GM12875 (cell line): ENCODE measurements around the gene OR1L8.

Source experiments
- H3K4me3 ChIP-seq: one replicate; pipeline ENCODE4 v1.5.1; 2011; ENCODE audit warnings: low read depth, low read length, control low read depth
- CTCF ChIP-seq: IDR thresholded peaks from 2 replicates; pipeline ENCODE4 v1.5.1; 2011; ENCODE audit warnings: low read depth, mild to moderate bottlenecking, control low read depth, inconsistent platforms, low read length, moderate library complexity, borderline replicate concordance; ENCODE audit not compliant: insufficient read depth

The OR1L8 gene

GRCh38 chr9:122579874-122580273 is 3.3 kb downstream of the OR1L8 start:
- TF ChIP-seq CTCF = no peak
- no peak overlapping the region for H3K4me3 ChIP-seq

DNA sequence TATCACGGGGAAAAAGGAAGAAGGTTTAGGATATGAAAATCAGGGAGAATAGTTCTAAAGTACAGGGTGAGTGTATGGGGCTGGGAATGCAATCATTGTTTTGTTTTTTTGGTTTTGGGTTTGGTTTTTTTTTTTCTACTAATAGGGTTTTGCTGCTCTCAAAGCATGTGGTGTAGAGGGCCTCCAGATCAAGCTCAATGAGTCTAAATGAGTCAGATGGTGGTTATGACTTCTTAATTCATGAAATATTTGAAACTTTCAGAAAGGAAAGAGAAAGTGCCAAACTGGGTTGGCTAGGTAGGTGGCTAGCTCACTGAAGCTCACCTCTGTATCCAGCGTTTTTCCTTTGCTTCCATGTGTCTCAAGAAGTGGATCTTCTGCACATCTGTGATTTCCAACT is 10.7 kb downstream of the OR1L8 start:
- no peak overlapping the region for H3K4me3 ChIP-seq

DNA sequence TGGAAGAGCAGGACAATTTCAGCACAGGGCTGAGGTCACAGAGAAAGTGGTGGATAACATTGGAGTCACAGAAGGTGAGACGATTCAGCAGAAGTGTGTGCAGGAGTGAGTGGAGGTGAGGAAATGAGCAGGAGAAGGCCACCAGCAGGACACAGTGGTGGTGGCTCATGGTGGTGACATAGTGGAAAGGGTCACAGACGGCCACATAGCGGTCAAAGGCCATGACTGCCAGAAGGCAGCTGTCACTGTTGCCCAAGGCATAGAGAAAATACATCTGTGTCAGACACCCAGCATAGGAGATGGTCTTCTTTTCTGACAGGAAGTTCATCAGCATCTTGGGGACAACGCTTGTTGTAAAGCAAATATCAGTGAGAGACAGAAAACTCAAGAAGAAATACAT is 15.3 kb downstream of the OR1L8 start:
- no peak for TF ChIP-seq CTCF
- H3K4me3 ChIP-seq = no peak overlapping the region

More for the DNA sequence above, 10.7 kb downstream of the OR1L8 start:
- no peak for TF ChIP-seq CTCF

DNA sequence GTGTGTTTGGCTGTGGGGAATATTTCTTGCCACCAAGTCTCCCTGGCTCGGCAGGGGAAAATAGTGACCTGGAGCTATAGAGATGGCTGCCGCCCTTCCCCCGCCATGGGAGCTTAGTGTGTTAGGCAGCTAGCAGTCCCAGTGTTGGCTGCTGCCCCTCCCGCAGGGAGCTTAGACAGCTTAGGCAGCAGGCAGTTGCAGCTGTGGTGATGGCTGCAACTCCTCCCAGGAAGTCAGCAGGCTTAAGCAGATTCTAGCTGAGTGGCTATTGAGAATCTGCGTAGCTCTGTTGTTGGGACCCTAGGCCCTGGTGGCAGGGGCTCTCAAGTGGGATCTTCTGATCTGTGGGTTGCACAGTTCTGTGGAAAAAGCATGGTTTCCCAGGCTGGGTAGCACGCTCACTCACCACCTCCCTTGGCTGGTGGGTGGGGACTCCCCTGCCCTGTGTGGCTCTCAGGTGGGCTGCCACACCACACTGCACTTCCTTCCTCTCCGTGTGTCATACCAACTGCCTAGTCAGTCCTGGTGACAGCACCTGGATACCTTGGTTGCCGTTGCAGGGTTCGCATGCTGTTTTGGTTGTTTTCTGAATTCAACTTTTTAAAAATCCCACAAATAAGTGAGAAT is 20.9 kb downstream of the OR1L8 start:
- no peak overlapping the region for H3K4me3 ChIP-seq
- TF ChIP-seq CTCF = no peak

GRCh38 chr9:122561446-122561845 is 21.7 kb downstream of the OR1L8 start:
- no peak for TF ChIP-seq CTCF
- no peak overlapping the region for H3K4me3 ChIP-seq

- TF ChIP-seq CTCF = no peak
- H3K4me3 ChIP-seq = no peak within 1 kb of the TSS
Observed at GRCh38 chr9:122552812-122553211, 30.4 kb downstream of the OR1L8 start, which contains the start of gene OR1N2. OR1N2 (plus strand) TSS chr9:122553112; CDS start chr9:122553212, 100 bp downstream.

- H3K4me3 ChIP-seq = no peak overlapping the region
- no peak for TF ChIP-seq CTCF
Observed at GRCh38 chr9:122551371-122551770, 31.8 kb downstream of the OR1L8 start.
